22Rv1 (cell line): Measurements from ENCODE around the gene DDR1.

Experiments
- H3K27ac ChIP-seq: fragments of 450-650 bp; 2 replicates; pipeline ENCODE4 v1.5.1; 2017
- ZFX ChIP-seq: fragments of 450-650 bp; IDR thresholded peaks from 2 replicates; pipeline ENCODE4 v1.6.1; 2017; ENCODE audit warnings: antibody characterized with exemption, borderline replicate concordance
- TF ChIP-seq, protein P1 (sequence below): fragments of 450-650 bp; IDR thresholded peaks from 2 replicates; pipeline ENCODE4 v1.5.1; 2017; ENCODE audit warnings: mild to moderate bottlenecking

The DDR1 gene

DNA sequence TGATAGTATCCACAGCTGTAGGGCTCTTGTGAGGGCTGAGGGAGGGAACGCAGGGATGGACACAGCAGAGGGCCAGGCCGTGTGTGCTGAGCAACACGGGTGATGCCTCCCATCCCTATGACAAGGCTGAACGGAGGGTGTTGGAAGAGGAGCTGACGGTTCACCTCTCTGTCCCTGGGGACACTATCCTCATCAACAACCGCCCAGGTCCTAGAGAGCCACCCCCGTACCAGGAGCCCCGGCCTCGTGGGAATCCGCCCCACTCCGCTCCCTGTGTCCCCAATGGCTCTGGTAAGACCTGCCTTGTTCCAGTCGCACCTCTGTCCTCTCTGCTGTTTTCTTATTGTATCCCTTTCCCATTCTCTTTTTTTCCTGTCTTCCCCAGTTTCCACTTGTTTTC is 10.1 kb downstream of the DDR1 start:
- TF ChIP-seq, protein P1, sequence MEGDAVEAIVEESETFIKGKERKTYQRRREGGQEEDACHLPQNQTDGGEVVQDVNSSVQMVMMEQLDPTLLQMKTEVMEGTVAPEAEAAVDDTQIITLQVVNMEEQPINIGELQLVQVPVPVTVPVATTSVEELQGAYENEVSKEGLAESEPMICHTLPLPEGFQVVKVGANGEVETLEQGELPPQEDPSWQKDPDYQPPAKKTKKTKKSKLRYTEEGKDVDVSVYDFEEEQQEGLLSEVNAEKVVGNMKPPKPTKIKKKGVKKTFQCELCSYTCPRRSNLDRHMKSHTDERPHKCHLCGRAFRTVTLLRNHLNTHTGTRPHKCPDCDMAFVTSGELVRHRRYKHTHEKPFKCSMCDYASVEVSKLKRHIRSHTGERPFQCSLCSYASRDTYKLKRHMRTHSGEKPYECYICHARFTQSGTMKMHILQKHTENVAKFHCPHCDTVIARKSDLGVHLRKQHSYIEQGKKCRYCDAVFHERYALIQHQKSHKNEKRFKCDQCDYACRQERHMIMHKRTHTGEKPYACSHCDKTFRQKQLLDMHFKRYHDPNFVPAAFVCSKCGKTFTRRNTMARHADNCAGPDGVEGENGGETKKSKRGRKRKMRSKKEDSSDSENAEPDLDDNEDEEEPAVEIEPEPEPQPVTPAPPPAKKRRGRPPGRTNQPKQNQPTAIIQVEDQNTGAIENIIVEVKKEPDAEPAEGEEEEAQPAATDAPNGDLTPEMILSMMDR: no peak
- TF ChIP-seq ZFX: no peak
- H3K27ac ChIP-seq: no peak overlapping the region

DNA sequence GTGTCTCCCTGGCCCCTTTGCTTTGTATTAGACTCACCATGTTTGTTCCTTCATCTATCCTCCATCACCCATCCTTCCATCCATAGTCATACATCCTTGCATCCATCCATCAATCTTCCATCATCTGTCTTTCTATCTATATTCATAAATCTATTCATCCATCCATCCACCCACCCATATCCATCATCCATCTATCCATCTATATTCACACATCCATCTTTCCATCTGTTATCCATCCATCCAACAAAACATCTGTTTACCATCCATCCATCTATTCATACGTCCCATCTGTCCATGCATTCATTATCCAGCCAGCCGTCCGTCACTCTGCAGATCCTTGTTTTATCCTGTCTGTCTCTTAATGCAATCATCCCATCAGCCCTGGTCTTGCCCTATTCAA is 10.6 kb downstream of the DDR1 start:
- H3K27ac ChIP-seq: no peak overlapping the region
- no peak for TF ChIP-seq ZFX
- TF ChIP-seq, protein P1: no peak

DNA sequence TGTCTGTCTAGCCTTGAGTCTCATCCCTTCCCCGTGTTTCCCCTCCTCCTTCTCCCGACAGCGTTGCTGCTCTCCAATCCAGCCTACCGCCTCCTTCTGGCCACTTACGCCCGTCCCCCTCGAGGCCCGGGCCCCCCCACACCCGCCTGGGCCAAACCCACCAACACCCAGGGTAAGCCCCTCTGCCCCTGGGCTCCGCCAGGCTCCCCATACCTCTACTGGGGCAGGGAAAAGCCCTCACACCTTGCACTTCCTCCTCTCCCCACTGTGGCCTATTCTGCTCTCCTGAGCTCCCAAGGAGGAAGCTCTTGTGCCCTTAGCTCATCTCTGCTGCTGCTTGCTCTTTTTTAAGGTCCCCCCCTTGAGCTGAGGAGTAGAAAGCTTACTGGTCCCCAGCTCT is 11.0 kb downstream of the DDR1 start:
- H3K27ac ChIP-seq: no peak overlapping the region
- TF ChIP-seq, protein P1: no peak
- no peak for TF ChIP-seq ZFX

DNA sequence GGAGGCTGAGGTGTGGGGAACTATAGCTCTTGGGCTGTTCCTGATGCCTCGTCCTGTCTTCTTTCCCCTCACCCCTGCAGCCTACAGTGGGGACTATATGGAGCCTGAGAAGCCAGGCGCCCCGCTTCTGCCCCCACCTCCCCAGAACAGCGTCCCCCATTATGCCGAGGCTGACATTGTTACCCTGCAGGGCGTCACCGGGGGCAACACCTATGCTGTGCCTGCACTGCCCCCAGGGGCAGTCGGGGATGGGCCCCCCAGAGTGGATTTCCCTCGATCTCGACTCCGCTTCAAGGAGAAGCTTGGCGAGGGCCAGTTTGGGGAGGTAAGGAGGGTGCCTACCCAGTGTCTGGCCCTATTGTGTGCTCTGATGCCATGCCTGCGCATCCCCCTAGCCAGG is 12.2 kb downstream of the DDR1 start:
- TF ChIP-seq, protein P1: no peak
- TF ChIP-seq ZFX: no peak
- no peak overlapping the region for H3K27ac ChIP-seq

DNA sequence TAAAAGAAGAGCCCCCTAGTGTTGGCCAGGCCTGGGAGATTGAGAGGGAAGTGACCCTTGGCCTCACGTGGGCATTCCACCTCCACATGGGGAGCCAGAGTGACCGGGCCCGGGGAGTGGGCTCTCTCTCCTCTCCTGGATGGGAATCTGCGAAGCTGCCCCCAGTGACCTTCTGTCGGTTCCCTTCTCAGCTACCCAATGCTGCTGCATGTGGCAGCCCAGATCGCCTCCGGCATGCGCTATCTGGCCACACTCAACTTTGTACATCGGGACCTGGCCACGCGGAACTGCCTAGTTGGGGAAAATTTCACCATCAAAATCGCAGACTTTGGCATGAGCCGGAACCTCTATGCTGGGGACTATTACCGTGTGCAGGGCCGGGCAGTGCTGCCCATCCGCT is 13.6 kb downstream of the DDR1 start:
- H3K27ac ChIP-seq: no peak overlapping the region
- TF ChIP-seq, protein P1: no peak
- TF ChIP-seq ZFX: no peak

DNA sequence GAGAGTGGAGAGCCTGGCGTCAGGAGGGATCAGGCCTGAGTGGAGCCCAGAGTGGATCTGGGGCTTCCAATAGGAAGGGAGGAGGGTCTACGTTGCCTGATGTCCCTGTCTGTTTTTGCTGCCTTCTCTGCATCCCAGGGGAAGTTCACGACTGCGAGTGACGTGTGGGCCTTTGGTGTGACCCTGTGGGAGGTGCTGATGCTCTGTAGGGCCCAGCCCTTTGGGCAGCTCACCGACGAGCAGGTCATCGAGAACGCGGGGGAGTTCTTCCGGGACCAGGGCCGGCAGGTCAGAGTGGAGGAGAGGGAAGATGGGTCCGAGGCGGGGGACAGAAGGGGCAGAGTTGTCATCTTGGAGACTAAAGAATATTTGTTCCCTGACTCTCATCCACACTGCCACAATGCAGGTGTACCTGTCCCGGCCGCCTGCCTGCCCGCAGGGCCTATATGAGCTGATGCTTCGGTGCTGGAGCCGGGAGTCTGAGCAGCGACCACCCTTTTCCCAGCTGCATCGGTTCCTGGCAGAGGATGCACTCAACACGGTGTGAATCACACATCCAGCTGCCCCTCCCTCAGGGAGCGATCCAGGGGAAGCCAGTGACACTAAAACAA is 14.5 kb downstream of the DDR1 start:
- H3K27ac ChIP-seq: no peak overlapping the region
- TF ChIP-seq ZFX: no peak
- TF ChIP-seq, protein P1: no peak

DNA sequence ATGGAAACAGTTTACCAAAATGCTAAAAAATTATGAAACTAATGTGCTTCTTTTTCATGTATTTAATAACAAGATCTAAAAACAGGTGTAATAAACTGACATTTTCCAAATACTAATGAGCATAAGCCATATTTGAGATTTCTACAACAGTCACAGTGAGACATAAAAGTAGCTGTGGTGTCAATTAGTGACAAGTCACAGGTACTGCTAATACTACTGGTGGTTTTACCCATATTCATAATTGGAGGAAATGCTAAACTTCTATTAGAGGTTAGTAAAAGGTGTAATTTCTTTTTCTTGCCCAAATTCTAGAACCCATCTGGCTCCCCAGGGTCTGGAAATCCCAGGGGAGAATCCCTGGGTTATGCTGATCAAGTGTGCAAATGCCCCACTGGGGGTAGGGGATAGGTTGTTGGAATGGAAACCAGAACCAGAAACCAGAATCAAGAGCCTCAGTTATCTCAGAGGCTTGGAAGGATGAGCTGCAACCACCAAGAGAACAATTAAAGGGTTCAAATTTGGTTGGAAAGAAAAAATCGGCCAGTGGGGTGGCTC is 16.6 kb downstream of the DDR1 start:
- H3K27ac ChIP-seq: peak overlapping the region; percentile 27; the same call in 1 of the 2 replicates
- TF ChIP-seq ZFX: no peak
- TF ChIP-seq, protein P1: no peak
